AG04449 (cell line): Measurements from ENCODE around the gene KLC1.

Experiments used
- CTCF ChIA-PET: fragments of 350-600 bp; formaldehyde crosslinking; extraction: SDS; loops from one replicate; lab custom pipeline; 2021; ENCODE audit warnings: antibody characterized with exemption; lab: Yijun Ruan, JAX
- POLR2A ChIA-PET: fragments of 400-600, 350-600 bp; formaldehyde crosslinking; extraction: SDS; loops from one replicate; lab custom pipeline; 2020; ENCODE audit warnings: antibody characterized with exemption, inconsistent platforms; lab: Yijun Ruan, JAX
- DNase-seq: peaks from one replicate; pipeline ENCODE4 v3.0.0-alpha.2; 2010; ENCODE audit warnings: low read depth, low spot score
- H3K4me3 ChIP-seq: 2 replicates; pipeline ENCODE4 v1.5.1; 2011; ENCODE audit warnings: low read depth, mild to moderate bottlenecking, control low read depth, low read length
- TF ChIP-seq, protein P1 (sequence below): IDR thresholded peaks from one replicate; pipeline ENCODE4 v1.5.1; 2011; ENCODE audit warnings: mild to moderate bottlenecking, moderate library complexity, low read length, control low read depth, inconsistent platforms; ENCODE audit not compliant: insufficient read depth; ENCODE audit errors: missing control alignments

KLC1 gene

DNA sequence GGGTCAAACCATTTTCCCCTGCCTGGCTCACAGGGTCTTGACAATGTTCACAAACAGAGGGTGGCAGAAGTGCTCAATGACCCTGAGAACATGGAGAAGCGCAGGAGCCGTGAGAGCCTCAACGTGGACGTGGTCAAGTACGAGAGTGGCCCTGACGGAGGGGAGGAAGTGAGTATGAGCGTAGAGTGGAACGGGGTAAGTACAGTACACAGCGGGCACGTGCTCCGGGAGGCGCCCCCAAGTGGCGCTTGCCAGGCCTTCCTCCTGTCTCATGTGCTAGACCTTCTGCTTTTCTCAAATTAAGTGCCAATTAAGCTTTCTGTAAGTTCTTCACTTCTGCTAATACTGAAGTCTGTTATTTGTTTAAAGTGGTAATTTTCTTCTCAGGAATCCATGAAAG, 50.3 kb downstream of the KLC1 start:
- TF ChIP-seq, protein P1, sequence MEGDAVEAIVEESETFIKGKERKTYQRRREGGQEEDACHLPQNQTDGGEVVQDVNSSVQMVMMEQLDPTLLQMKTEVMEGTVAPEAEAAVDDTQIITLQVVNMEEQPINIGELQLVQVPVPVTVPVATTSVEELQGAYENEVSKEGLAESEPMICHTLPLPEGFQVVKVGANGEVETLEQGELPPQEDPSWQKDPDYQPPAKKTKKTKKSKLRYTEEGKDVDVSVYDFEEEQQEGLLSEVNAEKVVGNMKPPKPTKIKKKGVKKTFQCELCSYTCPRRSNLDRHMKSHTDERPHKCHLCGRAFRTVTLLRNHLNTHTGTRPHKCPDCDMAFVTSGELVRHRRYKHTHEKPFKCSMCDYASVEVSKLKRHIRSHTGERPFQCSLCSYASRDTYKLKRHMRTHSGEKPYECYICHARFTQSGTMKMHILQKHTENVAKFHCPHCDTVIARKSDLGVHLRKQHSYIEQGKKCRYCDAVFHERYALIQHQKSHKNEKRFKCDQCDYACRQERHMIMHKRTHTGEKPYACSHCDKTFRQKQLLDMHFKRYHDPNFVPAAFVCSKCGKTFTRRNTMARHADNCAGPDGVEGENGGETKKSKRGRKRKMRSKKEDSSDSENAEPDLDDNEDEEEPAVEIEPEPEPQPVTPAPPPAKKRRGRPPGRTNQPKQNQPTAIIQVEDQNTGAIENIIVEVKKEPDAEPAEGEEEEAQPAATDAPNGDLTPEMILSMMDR = peak; percentile 49

DNA sequence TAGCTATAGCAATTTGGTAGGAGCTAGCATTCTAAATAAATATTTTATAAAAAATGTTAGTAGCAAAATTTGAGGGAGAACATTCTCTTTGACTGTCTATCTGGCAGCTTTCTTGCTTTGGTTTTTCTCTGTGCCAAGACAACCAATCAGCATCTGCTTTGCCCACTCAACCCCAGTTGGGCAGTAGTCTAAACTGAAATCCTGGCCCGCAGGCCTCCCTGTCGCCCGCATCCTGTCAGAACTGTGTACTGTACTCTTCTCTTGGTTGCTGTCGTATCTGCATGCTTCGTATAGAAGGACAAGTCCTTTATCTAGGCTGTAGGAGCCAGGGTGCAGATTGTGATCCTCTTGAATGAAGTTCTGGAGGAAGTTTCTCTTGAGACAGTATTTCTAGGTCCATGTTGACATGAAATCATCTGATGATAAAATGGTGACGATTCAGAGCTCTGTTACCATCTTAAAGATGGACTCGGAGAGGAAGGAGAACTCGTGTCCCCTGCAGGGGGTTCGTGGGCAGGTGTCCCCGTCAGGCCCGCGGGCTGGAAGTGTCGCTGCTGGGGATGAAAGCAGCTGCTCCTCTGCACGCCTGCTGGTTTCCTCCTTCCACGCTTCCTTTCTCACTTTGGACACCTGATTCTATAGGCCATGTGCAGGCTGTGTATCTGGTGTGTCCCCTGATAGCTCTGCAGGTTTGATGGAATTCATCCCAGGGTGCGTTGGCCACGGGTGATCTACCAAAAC, 51.6 kb downstream of the KLC1 start:
- TF ChIP-seq, protein P1 = no peak
- H3K4me3 ChIP-seq = no peak overlapping the region
- ChIA-PET CTCF (interaction anchor here (1.2 to 2.5 kb wide), 8 partner anchors 9 to 109 kb away, joined by 4 to 13 read pairs (median 5); no protein-coding TSS in a partner anchor), POLR2A (no interaction called here)
- DNase-seq = no peak

More for the DNA sequence above, 50.3 kb downstream of the KLC1 start:
- no peak for DNase-seq
- CTCF ChIA-PET = interaction anchor here (1.1 to 2.5 kb wide), 8 partner anchors 10 to 108 kb away, joined by 3 to 13 read pairs (median 5); no protein-coding TSS in a partner anchor
- POLR2A ChIA-PET = no interaction called here
- H3K4me3 ChIP-seq = no peak overlapping the region

DNA sequence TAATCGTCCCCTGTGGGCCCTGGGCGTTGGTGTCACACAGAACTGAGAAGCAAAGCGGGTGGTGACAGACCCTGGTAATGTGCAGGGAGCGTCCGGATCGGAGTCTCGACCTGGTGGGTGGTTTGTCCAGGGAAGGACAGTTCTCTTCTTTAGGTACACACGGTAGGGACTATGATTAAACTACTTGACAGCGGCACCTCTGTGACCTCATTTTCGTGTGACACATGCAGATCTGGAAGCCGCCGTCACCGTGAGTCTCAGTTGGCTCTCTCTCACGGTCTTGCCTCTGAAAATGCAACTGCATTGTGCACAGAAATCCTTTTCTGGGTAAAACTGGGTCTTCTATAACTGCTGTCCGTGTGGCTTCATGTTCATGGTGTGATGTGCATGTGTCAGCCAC, 54.1 kb downstream of the KLC1 start:
- DNase-seq = no peak
- POLR2A ChIA-PET = no interaction called here
- CTCF ChIA-PET = no interaction called here
- no peak overlapping the region for H3K4me3 ChIP-seq
- TF ChIP-seq, protein P1 = no peak

DNA sequence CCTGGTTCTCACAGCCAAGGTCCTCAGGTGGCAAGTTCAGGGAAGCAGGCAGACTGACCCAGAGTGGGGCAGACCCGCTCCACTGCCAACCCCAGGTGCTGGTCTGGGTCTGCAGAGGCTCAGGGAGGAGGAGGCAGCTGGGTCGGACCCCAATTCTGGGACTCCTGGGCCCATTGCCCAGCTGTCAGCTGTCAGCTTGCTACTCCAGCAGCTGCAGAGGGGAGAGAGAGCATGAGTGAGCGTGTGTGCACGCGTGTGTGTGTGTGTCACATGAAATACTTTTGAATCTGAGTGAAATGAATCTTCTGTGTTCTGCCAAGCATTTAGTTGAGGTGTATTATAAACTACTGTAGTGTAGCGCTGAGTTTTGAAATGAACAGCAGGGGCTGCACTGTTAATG, 55.5 kb downstream of the KLC1 start:
- ChIA-PET POLR2A (no interaction called here), CTCF (interaction anchor here (1.6 kb wide), 1 partner anchor 10 kb away, joined by 4 read pairs; no protein-coding TSS in a partner anchor)
- no peak for DNase-seq
- TF ChIP-seq, protein P1 = no peak
- H3K4me3 ChIP-seq = no peak overlapping the region

DNA sequence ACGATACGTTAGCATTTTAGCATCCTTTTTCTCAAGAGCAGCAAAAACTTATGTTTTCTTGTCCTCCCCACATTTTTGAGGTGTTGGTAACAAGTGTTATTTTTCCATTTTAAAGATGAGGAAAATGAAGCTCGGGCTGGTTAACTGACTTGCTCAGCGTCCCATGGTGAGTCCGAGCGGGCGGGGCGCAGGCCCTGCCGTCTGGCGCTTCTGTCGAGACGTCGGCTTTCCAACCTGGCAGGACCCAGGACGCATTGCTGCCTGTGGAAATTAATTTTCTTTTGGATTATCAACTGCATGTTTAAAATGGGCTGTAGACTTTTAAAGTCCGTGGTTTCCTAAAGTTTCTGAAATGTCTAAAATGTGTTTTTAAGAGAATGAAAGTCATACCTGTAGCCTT, 55.9 kb downstream of the KLC1 start:
- no peak for DNase-seq
- ChIA-PET CTCF (interaction anchor here (1.6 kb wide), 1 partner anchor 9 kb away, joined by 4 read pairs; no protein-coding TSS in a partner anchor), POLR2A (no interaction called here)
- H3K4me3 ChIP-seq = no peak overlapping the region
- TF ChIP-seq, protein P1 = no peak
